ENCODE measurements around the gene APOBEC3B. TPM values are rescaled to one million over a fixed set of nuclear protein-coding genes. Genes with fewer than 3 reads are reported as not detected.

APOBEC3B gene
- total and polyA plus RNA-seq, 2 donors (not counting 3 experiments of a cell fraction or from before 2014, with no cell fraction given): 10.3 to 19.9 TPM

DNA sequence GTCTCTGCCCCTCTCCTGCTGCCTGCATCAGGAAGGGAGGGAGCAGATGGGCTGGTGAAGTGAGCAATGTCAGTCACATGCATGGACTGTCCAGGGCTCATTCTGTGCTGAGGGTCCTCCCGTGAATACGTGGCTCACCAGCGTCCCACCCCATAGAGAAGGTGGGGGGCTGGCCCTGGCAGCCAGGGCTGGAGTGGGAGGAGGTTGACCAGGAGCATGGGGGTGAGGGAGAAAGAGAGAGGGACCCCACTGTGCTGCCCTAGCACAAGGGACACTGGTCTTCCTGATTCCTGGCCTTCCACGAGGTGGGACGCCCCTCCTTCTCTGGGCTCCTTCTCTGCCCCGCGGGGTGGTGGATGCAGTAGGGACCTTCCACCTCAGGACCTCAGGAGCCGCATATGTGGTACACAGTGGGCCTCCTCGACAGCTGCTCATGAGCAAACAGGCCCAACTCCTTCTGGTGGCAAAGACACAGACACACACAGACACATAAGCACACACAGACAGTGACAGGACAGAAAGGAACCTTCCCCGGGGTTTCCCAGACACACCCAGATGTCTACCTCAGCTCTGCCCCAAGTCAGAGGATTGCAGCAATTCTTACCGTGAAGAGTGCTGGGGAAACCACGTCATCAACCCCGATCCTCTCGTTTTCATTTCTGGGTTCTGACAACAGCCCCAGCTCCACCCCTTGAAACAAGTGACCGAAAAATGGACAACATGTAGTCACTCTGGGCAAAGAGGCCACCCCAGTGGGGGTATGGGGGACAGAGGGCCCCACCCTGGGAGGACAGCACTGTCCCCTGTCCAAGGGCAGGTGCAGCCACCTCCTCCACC lies 28.4 kb upstream of the APOBEC3B start:
- no peak overlapping the region for H2AFZ ChIP-seq (ENCODE audit: low read depth, low read length)
- no peak for FAIRE-seq
- intact Hi-C loops (cut with micrococcal nuclease): no loop called here
- no peak overlapping the region for H3K9ac ChIP-seq (replicated peaks; ENCODE audit: extremely low read depth, insufficient read depth, low read length)
- dilution Hi-C loops (cut with MboI; ENCODE audit: extremely low pct_ligation_motif_present, low sequenced_read_pairs): no loop called here
- H3K27me3 ChIP-seq (ENCODE audit: control insufficient read depth in 2 of 2, insufficient read depth in 2 of 2, low read length in 2 of 2): peaks cover 0 to 1% of the 10 kb centered on the region in 2 experiments
- ChIA-PET POLR2A (no interaction called here), CTCF (interaction anchor here (0.6 kb wide), 1 partner anchor 20 kb away, joined by 3 read pairs; no protein-coding TSS in a partner anchor)
- DNase-seq (ENCODE audit: low read depth, low spot score): no peak
- H3K4me3 ChIP-seq (replicated peaks in 1 of 3; ENCODE audit: insufficient read depth in 1 of 3, low read depth in 1 of 3, low read length in 3 of 3): no peak overlapping the region
- no peaks in the 10 kb centered on the region for H3K36me3 ChIP-seq (ENCODE audit: control insufficient read depth in 2 of 2, extremely low read depth in 1 of 2, insufficient read depth in 2 of 2, low read length in 2 of 2)
- TF ChIP-seq GATA2 (IDR thresholded peaks at IDR 0.05; ENCODE audit: insufficient read depth, insufficient read length, low read depth, low read length): no peak
- no peak for TF ChIP-seq JUN (IDR thresholded peaks at IDR 0.05; ENCODE audit: borderline replicate concordance, insufficient read depth, insufficient read length, low read depth)
- TF ChIP-seq MYC (IDR thresholded peaks at IDR 0.05; ENCODE audit: low read depth, low read length): no peak
- TF ChIP-seq, protein P1, sequence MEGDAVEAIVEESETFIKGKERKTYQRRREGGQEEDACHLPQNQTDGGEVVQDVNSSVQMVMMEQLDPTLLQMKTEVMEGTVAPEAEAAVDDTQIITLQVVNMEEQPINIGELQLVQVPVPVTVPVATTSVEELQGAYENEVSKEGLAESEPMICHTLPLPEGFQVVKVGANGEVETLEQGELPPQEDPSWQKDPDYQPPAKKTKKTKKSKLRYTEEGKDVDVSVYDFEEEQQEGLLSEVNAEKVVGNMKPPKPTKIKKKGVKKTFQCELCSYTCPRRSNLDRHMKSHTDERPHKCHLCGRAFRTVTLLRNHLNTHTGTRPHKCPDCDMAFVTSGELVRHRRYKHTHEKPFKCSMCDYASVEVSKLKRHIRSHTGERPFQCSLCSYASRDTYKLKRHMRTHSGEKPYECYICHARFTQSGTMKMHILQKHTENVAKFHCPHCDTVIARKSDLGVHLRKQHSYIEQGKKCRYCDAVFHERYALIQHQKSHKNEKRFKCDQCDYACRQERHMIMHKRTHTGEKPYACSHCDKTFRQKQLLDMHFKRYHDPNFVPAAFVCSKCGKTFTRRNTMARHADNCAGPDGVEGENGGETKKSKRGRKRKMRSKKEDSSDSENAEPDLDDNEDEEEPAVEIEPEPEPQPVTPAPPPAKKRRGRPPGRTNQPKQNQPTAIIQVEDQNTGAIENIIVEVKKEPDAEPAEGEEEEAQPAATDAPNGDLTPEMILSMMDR (IDR thresholded peaks at IDR 0.05; ENCODE audit: extremely low read depth in 1 of 2, insufficient read depth in 1 of 2, low read depth in 1 of 2, low read length in 2 of 2): no peak
- no peak for TF ChIP-seq FOS (IDR thresholded peaks at IDR 0.05; ENCODE audit: borderline replicate concordance, insufficient read depth, low read length)
- TF ChIP-seq POLR2AphosphoS5 (IDR thresholded peaks at IDR 0.05; ENCODE audit: insufficient read depth, low read depth, low read length): no peak
- TF ChIP-seq, protein P2, sequence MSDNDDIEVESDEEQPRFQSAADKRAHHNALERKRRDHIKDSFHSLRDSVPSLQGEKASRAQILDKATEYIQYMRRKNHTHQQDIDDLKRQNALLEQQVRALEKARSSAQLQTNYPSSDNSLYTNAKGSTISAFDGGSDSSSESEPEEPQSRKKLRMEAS (IDR thresholded peaks at IDR 0.05; ENCODE audit: insufficient read depth, insufficient read length): no peak
- no peak for TF ChIP-seq EZH2 (IDR thresholded peaks at IDR 0.05; ENCODE audit: borderline replicate concordance, low read depth, low read length, severe bottlenecking)
- H3K4me2 ChIP-seq (ENCODE audit: insufficient read depth, low read length): no peak overlapping the region
- BruUV-seq (replicated peaks): no TSS peak
- H4K20me1 ChIP-seq (replicated peaks; ENCODE audit: control insufficient read depth, extremely low read depth, insufficient read depth, low read length): no peaks in the 10 kb centered on the region
- H3K9me1 ChIP-seq (replicated peaks; ENCODE audit: control insufficient read depth, extremely low read depth, insufficient read depth, low read length): no peaks in the 10 kb centered on the region
- H3K27ac ChIP-seq (ENCODE audit: insufficient read depth, low read depth, low read length): no peak overlapping the region
- no peaks in the 10 kb centered on the region for H3K4me1 ChIP-seq (ENCODE audit: control insufficient read depth, extremely low read depth, insufficient read depth, low read length)
- H3K9me3 ChIP-seq (replicated peaks; ENCODE audit: control insufficient read depth, insufficient read depth, low read length): no peaks in the 10 kb centered on the region
- no peaks in the 10 kb centered on the region for H3K79me2 ChIP-seq (ENCODE audit: control insufficient read depth, insufficient read depth, low read length)
